GM12873 (cell line): ENCODE measurements around the gene ACOX1.

ENCODE experiments used
- TF ChIP-seq, protein P1 (sequence below): IDR thresholded peaks from 2 replicates; pipeline ENCODE4 v1.5.1; 2012; ENCODE audit warnings: low read depth, mild to moderate bottlenecking, moderate library complexity, low read length, control low read depth; ENCODE audit not compliant: insufficient read depth; ENCODE audit errors: missing control alignments

Gene ACOX1

GRCh38 chr17:76007131-76007849, 28.3 kb upstream of the ACOX1 start:
- TF ChIP-seq, protein P1, sequence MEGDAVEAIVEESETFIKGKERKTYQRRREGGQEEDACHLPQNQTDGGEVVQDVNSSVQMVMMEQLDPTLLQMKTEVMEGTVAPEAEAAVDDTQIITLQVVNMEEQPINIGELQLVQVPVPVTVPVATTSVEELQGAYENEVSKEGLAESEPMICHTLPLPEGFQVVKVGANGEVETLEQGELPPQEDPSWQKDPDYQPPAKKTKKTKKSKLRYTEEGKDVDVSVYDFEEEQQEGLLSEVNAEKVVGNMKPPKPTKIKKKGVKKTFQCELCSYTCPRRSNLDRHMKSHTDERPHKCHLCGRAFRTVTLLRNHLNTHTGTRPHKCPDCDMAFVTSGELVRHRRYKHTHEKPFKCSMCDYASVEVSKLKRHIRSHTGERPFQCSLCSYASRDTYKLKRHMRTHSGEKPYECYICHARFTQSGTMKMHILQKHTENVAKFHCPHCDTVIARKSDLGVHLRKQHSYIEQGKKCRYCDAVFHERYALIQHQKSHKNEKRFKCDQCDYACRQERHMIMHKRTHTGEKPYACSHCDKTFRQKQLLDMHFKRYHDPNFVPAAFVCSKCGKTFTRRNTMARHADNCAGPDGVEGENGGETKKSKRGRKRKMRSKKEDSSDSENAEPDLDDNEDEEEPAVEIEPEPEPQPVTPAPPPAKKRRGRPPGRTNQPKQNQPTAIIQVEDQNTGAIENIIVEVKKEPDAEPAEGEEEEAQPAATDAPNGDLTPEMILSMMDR: no peak

DNA sequence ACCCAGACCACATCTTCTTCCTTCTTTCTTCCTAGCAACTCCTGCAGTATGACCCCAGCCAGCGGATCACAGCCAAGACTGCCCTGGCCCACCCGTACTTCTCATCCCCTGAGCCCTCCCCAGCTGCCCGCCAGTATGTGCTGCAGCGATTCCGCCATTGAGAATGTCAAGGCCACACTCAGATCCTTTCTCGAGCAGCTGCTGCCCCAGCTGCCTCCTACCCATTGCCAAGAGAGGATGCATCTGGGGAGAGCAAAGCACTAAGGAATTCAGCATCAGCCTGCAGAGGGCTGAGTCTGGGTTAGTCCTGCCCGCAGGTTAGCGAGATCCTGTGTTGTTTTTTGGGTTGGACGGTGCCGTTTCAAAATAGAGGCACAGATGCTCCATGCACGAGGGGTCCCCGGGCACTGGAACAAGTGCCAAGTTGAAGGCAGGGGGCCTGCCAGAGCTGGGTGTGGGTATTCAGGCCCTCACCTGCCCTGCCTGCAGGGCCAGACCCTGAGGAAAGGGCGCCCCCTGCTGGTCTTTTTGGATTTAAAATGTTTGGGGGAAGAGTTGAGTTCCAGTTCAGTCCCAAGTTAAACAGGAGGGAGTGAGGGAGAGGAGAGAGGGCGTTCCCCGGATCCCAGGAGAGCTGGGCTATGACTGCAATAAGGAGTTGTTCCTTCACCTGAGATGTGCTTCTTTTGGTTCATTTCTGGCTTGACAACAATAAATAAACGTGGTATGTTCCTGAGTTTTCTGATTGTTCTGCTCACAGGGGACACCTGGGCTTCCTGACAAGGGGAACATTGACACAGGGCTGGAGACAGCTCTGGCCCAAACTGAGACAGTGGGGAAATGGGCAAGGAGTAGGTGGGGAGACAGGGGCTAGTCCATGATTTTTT, 26.5 kb upstream of the ACOX1 start:
- TF ChIP-seq, protein P1: peak; percentile 72

GRCh38 chr17:76004750-76005262, 25.8 kb upstream of the ACOX1 start:
- TF ChIP-seq, protein P1: no peak

DNA sequence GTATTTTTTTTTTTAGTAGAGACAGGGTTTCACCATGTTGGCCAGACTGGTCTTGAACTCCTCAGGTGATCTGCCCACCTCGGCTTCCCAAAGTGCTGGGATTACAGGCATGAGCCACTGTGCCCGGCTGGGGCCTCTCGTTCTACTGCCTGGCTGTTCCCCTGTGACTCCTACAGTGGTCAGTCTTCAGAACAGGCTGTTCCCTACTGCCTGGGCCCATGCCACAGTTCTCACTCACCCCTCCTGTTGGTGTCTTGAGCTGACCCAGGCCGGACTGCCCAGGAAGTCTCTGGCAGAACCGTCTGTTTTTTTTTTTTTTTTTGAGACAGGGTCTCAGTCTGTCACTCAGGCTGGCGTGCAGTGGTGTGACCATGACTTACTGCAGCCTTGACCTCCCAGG, 24.9 kb upstream of the ACOX1 start:
- TF ChIP-seq, protein P1: no peak

- TF ChIP-seq, protein P1: no peak
Observed at GRCh38 chr17:76002100-76002499, 23.1 kb upstream of the ACOX1 start.

DNA sequence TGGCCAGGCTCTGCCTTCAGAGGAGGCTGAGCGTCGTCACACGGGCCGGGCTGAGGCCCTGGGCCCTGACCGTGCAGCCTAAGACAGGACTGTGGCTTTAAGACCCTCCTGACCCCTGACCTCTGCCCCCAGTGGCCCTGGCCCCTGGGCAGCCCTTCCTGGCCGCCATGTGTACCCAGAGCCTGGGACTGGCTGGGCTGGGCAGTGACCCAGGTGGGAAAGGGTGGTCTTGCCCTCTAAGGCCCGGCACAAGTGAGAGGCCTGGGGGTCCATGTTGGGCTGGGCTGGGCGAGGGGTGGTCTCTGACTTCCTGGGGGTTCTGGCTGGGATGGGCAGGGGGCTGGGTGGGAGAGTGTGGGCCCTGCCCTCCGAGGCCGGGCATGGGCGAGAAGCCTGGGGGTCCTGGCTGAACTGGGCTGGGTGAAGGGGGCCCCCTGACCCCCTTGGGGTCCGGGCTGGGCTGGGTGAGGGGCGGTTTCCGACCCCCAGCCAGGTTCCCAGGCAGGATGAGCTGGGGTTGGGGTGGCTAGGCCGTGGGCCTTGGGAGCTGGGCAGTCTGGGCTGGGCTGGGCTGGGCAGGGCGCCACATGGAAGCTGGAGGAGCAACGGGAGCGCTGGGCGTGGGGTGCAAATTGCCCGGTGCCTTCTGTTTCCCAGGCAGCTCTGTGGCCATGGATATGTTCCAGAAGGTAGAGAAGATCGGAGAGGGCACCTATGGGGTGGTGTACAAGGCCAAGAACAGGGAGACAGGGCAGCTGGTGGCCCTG, 22.0 kb upstream of the ACOX1 start, which contains the start of gene CDK3:
Gene CDK3, plus strand, starts transcription at position 101 of the 767 bp plus-strand sequence. Its CDS starts 571 bp downstream, at position 672.
- TF ChIP-seq, protein P1: no peak
